Nephron progenitor cell (in vitro differentiated cells): ENCODE data around the gene TGM2.

Experiments used
- DNase-seq: peaks from one replicate; pipeline ENCODE4 v3.0.0; 2021
- H3K27ac Mint-ChIP-seq: 2 replicates; pipeline ENCODE4 v1.8.0; 2021; ENCODE audit warnings: mild to moderate bottlenecking, moderate library complexity, mixed read lengths
- H3K27me3 Mint-ChIP-seq: 2 replicates; pipeline ENCODE4 v1.8.0; 2021; ENCODE audit warnings: mild to moderate bottlenecking, low read depth, mixed read lengths; ENCODE audit not compliant: poor library complexity
- H3K36me3 Mint-ChIP-seq: 2 replicates; pipeline ENCODE4 v1.8.0; 2021; ENCODE audit warnings: low read depth, mixed read lengths
- H3K4me1 Mint-ChIP-seq: 2 replicates; pipeline ENCODE4 v1.8.0; 2021; ENCODE audit warnings: mixed read lengths
- H3K4me3 Mint-ChIP-seq: 2 replicates; pipeline ENCODE4 v1.8.0; 2021; ENCODE audit warnings: mild to moderate bottlenecking, moderate library complexity, mixed read lengths
- H3K9me3 Mint-ChIP-seq: 2 replicates; pipeline ENCODE4 v1.8.0; 2021; ENCODE audit warnings: mild to moderate bottlenecking, moderate library complexity, mixed read lengths
- TF ChIP-seq, protein P1 (sequence below): fragments of 200-600 bp; sonication (generic); IDR thresholded peaks from 2 replicates; pipeline ENCODE4 v1.5.0; 2021; ENCODE audit warnings: antibody characterized with exemption

Gene TGM2

DNA sequence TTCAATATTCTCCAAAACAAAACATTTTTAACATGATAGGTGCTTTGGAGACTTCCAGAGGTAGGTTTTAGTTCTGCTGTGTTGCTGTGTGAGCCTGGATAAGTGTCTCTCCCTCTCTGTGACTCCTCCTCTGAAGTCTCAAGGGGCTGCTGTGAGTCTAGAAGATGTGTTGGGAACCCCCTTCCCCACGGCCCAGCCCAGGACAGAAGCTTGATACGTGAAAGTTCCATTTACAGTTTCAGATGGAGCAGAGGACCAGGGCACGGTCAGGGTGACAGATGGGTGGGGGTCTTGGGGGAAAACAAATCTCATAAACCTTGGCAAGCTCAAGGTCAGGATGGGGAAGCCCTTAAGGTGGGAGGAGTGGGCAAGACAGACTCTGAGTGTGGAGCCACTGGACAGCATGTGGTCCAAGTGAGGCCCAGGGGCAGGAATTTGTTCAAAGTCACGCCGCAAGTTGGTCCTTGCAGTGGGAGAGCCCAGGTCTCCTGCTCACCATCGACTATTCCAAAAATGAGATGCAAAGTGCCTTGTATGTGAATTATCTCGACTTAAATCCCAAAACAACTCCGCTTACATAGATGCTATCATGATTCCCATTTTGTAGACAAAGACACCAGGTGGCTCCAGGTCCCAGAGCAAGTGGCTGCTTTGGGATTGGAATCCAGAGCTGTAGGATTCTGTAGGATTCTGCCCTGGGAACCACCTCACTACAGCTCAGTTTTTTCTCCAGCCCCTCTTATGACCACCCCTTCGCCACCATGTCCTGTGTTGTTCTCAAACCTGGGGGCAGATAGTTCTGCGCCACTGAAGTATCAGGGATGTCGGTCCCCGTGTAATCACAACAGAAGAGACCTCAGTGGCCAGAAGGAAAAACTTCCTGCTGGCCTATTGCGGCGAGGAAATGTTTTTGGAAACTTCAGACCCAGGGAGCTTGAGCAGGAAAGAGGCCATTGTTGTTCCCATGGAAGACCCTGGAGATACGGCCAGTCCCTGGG is 1.9 kb downstream of the TGM2 start:
- TF ChIP-seq, protein P1, sequence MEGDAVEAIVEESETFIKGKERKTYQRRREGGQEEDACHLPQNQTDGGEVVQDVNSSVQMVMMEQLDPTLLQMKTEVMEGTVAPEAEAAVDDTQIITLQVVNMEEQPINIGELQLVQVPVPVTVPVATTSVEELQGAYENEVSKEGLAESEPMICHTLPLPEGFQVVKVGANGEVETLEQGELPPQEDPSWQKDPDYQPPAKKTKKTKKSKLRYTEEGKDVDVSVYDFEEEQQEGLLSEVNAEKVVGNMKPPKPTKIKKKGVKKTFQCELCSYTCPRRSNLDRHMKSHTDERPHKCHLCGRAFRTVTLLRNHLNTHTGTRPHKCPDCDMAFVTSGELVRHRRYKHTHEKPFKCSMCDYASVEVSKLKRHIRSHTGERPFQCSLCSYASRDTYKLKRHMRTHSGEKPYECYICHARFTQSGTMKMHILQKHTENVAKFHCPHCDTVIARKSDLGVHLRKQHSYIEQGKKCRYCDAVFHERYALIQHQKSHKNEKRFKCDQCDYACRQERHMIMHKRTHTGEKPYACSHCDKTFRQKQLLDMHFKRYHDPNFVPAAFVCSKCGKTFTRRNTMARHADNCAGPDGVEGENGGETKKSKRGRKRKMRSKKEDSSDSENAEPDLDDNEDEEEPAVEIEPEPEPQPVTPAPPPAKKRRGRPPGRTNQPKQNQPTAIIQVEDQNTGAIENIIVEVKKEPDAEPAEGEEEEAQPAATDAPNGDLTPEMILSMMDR = no peak
- Mint-ChIP-seq H3K9me3 (no peaks in the 10 kb centered on the region), H3K4me3 (no peak overlapping the region), H3K36me3 (no peaks in the 10 kb centered on the region), H3K27me3 (peaks cover 19% of the 10 kb centered on the region), H3K27ac (no peak overlapping the region), H3K4me1 (peaks cover 28% of the 10 kb centered on the region)
- DNase-seq = no peak

DNA sequence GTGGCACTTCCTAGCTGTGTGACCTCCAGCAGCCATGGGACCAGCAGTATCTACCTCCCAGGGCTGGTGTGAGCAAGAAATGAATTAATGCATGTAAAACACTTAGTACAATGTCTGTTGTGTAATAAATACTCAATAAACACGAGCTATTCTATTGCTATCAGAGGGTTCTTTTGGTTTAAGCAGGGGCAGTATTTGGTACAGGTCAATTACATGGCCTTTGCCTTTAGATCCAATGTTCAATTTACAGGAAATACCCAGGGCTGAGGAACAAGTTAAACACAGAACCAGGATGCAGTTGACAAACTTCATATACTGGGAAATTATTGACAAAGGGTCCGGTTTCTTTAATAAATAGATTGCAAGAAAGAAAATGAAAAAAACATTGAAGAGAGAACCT is 2.9 kb downstream of the TGM2 start:
- H3K27me3 Mint-ChIP-seq = peaks cover 17% of the 10 kb centered on the region
- H3K9me3 Mint-ChIP-seq = no peaks in the 10 kb centered on the region
- no peak overlapping the region for H3K4me3 Mint-ChIP-seq
- DNase-seq = no peak
- no peaks in the 10 kb centered on the region for H3K36me3 Mint-ChIP-seq
- TF ChIP-seq, protein P1 = no peak
- H3K4me1 Mint-ChIP-seq = peaks cover 36% of the 10 kb centered on the region
- no peak overlapping the region for H3K27ac Mint-ChIP-seq

DNA sequence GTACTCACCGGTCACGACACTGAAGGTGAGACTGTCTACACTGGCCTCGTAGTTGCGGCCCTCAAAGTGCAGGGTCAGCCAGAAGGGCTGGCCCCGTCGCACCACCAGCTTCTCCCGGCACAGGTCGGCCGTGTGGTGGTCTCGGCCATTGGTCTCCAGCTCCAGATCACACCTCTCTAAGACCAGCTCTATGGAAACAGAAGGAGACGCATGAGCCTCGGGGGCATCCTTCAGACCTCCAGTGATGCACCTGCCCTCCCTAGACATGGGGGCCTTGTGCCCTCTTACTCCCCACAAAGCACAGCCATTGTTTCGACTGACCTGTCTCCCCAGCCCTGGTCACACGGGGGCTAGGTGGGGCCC is 3.7 kb downstream of the TGM2 start:
- Mint-ChIP-seq H3K27ac (no peak overlapping the region), H3K9me3 (no peaks in the 10 kb centered on the region), H3K27me3 (peaks cover 17% of the 10 kb centered on the region), H3K4me1 (peaks cover 32% of the 10 kb centered on the region), H3K36me3 (no peaks in the 10 kb centered on the region), H3K4me3 (no peak overlapping the region)
- TF ChIP-seq, protein P1 = no peak
- no peak for DNase-seq

GRCh38 chr20:38159957-38160756 is 4.9 kb downstream of the TGM2 start:
- no peaks in the 10 kb centered on the region for H3K9me3 Mint-ChIP-seq
- peaks cover 9% of the 10 kb centered on the region for H3K27me3 Mint-ChIP-seq
- H3K4me1 Mint-ChIP-seq = peaks cover 20% of the 10 kb centered on the region
- H3K27ac Mint-ChIP-seq = no peak overlapping the region
- TF ChIP-seq, protein P1 = no peak
- no peaks in the 10 kb centered on the region for H3K36me3 Mint-ChIP-seq
- H3K4me3 Mint-ChIP-seq = no peak overlapping the region
- DNase-seq = no peak

DNA sequence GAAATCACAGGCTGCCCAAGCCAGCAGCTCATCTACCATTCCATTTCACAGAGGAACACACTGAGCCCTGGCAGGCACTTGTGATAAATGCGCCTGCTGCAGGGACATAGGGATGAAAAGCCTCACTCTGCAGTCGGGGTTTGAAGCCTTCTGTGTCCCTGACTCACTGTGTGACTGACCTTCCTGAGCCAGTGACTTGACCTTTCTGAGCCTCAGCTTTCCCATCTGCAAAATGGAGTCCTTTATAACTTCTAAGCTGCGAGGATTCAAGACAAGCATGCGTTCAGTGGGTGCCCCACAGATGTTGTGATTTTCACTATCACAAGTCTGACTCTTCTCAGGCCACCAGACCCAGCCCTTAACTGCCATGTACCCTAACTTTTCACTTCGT is 5.5 kb downstream of the TGM2 start:
- Mint-ChIP-seq H3K4me1 (peaks cover 21% of the 10 kb centered on the region), H3K27ac (no peak overlapping the region), H3K27me3 (peaks cover 9% of the 10 kb centered on the region), H3K36me3 (no peaks in the 10 kb centered on the region), H3K9me3 (no peaks in the 10 kb centered on the region), H3K4me3 (no peak overlapping the region)
- DNase-seq = no peak
- TF ChIP-seq, protein P1 = no peak
